ENCODE results near the gene APLP2.

The APLP2 gene

GRCh38 chr11:130177782-130178181 is 108.1 kb downstream of the APLP2 start:
- Histone ChIP-seq H3K9me3 (ENCODE audit: control extremely low read depth in 1 of 5, control insufficient read depth in 4 of 5, insufficient read depth in 2 of 5, low read depth in 1 of 5, low read length in 4 of 5) (peaks cover 0 to 6% (median 0%) of the 10 kb centered on the region in 5 experiments), H3K27ac (ENCODE audit: insufficient read depth in 1 of 2, low read depth in 1 of 2, low read length in 2 of 2, poor library complexity in 1 of 2, severe bottlenecking in 2 of 2) (no peak overlapping the region), H3K27me3 (replicated peaks in 2 of 5; ENCODE audit: control insufficient read depth in 4 of 5, insufficient read depth in 5 of 5, low read length in 4 of 5) (peaks cover 0 to 3% (median 0%) of the 10 kb centered on the region in 5 experiments), H3K36me3 (ENCODE audit: control insufficient read depth in 4 of 4, insufficient read depth in 4 of 4, low read length in 3 of 4) (no peaks in the 10 kb centered on the region), H3K4me1 (ENCODE audit: control extremely low read depth in 1 of 4, control insufficient read depth in 4 of 4, insufficient read depth in 4 of 4, low read length in 3 of 4) (no peaks in the 10 kb centered on the region), H3K4me3 (ENCODE audit: control insufficient read depth in 1 of 7, extremely low read depth in 1 of 7, insufficient read depth in 4 of 7, low read depth in 2 of 7, low read length in 6 of 7) (no peak overlapping the region)
- no peak for DNase-seq
- CTCF ChIA-PET, result no interaction called here
- 97% methylated on average over 9 of the region's 10 CpGs for WGBS (ENCODE audit: insufficient coverage)
- POLR2A ChIA-PET, result no interaction called here

- H3K9me3 ChIP-seq (ENCODE audit: control extremely low read depth in 1 of 5, control insufficient read depth in 4 of 5, insufficient read depth in 2 of 5, low read depth in 1 of 5, low read length in 4 of 5), result peaks cover 0 to 6% (median 0%) of the 10 kb centered on the region in 5 experiments
These were observed 109.0 kb downstream of the APLP2 start for GRCh38 chr11:130178441-130179339.

GRCh38 chr11:130179396-130180306 is 110.0 kb downstream of the APLP2 start:
- ChIA-PET POLR2A (no interaction called here), CTCF (interaction anchor here (1.3 kb wide), 1 partner anchor 12 kb away, joined by 3 read pairs; no protein-coding TSS in a partner anchor)
- 96% methylated on average over 19 of the region's 21 CpGs for WGBS (ENCODE audit: insufficient coverage)
- Histone ChIP-seq H3K27ac (ENCODE audit: insufficient read depth in 1 of 2, low read depth in 1 of 2, low read length in 2 of 2, poor library complexity in 1 of 2, severe bottlenecking in 2 of 2) (no peak overlapping the region), H3K4me3 (ENCODE audit: control insufficient read depth in 1 of 7, extremely low read depth in 1 of 7, insufficient read depth in 4 of 7, low read depth in 2 of 7, low read length in 6 of 7) (no peak overlapping the region), H3K27me3 (replicated peaks in 2 of 5; ENCODE audit: control insufficient read depth in 4 of 5, insufficient read depth in 5 of 5, low read length in 4 of 5) (peaks cover 0 to 3% (median 0%) of the 10 kb centered on the region in 5 experiments), H3K9me3 (ENCODE audit: control extremely low read depth in 1 of 5, control insufficient read depth in 4 of 5, insufficient read depth in 2 of 5, low read depth in 1 of 5, low read length in 4 of 5) (peaks cover 0 to 3% (median 0%) of the 10 kb centered on the region in 5 experiments), H3K4me1 (ENCODE audit: control extremely low read depth in 1 of 4, control insufficient read depth in 4 of 4, insufficient read depth in 4 of 4, low read length in 3 of 4) (no peaks in the 10 kb centered on the region), H3K36me3 (ENCODE audit: control insufficient read depth in 4 of 4, insufficient read depth in 4 of 4, low read length in 3 of 4) (no peaks in the 10 kb centered on the region)
- no peak for DNase-seq

More at GRCh38 chr11:130178441-130179339, 109.0 kb downstream of the APLP2 start:
- H3K4me3 ChIP-seq (ENCODE audit: control insufficient read depth in 1 of 7, extremely low read depth in 1 of 7, insufficient read depth in 4 of 7, low read depth in 2 of 7, low read length in 6 of 7), result no peak overlapping the region
- H3K27ac ChIP-seq (ENCODE audit: insufficient read depth in 1 of 2, low read depth in 1 of 2, low read length in 2 of 2, poor library complexity in 1 of 2, severe bottlenecking in 2 of 2), result no peak overlapping the region
- POLR2A ChIA-PET, result no interaction called here
- no peaks in the 10 kb centered on the region for H3K4me1 ChIP-seq (ENCODE audit: control extremely low read depth in 1 of 4, control insufficient read depth in 4 of 4, insufficient read depth in 4 of 4, low read length in 3 of 4)
- peaks cover 0 to 3% (median 0%) of the 10 kb centered on the region in 5 experiments for H3K27me3 ChIP-seq (replicated peaks in 2 of 5; ENCODE audit: control insufficient read depth in 4 of 5, insufficient read depth in 5 of 5, low read length in 4 of 5)
- no peak for DNase-seq
- CTCF ChIA-PET, result interaction anchor here (1.3 kb wide), 1 partner anchor 12 kb away, joined by 3 read pairs; no protein-coding TSS in a partner anchor
- H3K36me3 ChIP-seq (ENCODE audit: control insufficient read depth in 4 of 4, insufficient read depth in 4 of 4, low read length in 3 of 4), result no peaks in the 10 kb centered on the region
- WGBS (ENCODE audit: insufficient coverage), result 92% methylated on average over 11 of the region's 16 CpGs

GRCh38 chr11:130180491-130180890 is 110.8 kb downstream of the APLP2 start:
- WGBS (ENCODE audit: insufficient coverage), result 83% methylated on average over 4 of the region's 4 CpGs
- ChIA-PET POLR2A (no interaction called here), CTCF (no interaction called here)
- Histone ChIP-seq H3K9me3 (ENCODE audit: control extremely low read depth in 1 of 5, control insufficient read depth in 4 of 5, insufficient read depth in 2 of 5, low read depth in 1 of 5, low read length in 4 of 5) (no peaks in the 10 kb centered on the region), H3K36me3 (ENCODE audit: control insufficient read depth in 4 of 4, insufficient read depth in 4 of 4, low read length in 3 of 4) (no peaks in the 10 kb centered on the region), H3K4me1 (ENCODE audit: control extremely low read depth in 1 of 4, control insufficient read depth in 4 of 4, insufficient read depth in 4 of 4, low read length in 3 of 4) (no peaks in the 10 kb centered on the region), H3K27me3 (replicated peaks in 2 of 5; ENCODE audit: control insufficient read depth in 4 of 5, insufficient read depth in 5 of 5, low read length in 4 of 5) (peaks cover 0 to 3% (median 0%) of the 10 kb centered on the region in 5 experiments), H3K27ac (ENCODE audit: insufficient read depth in 1 of 2, low read depth in 1 of 2, low read length in 2 of 2, poor library complexity in 1 of 2, severe bottlenecking in 2 of 2) (no peak overlapping the region), H3K4me3 (ENCODE audit: control insufficient read depth in 1 of 7, extremely low read depth in 1 of 7, insufficient read depth in 4 of 7, low read depth in 2 of 7, low read length in 6 of 7) (no peak overlapping the region)
- DNase-seq, result no peak

- H3K9me3 ChIP-seq (ENCODE audit: control extremely low read depth in 1 of 5, control insufficient read depth in 4 of 5, insufficient read depth in 2 of 5, low read depth in 1 of 5, low read length in 4 of 5), result no peaks in the 10 kb centered on the region
- POLR2A ChIA-PET, result no interaction called here
- CTCF ChIA-PET, result no interaction called here
- H3K36me3 ChIP-seq (ENCODE audit: control insufficient read depth in 4 of 4, insufficient read depth in 4 of 4, low read length in 3 of 4), result no peaks in the 10 kb centered on the region
- WGBS (ENCODE audit: insufficient coverage), result 76% methylated on average over 4 of the region's 8 CpGs
- no peak overlapping the region for H3K27ac ChIP-seq (ENCODE audit: insufficient read depth in 1 of 2, low read depth in 1 of 2, low read length in 2 of 2, poor library complexity in 1 of 2, severe bottlenecking in 2 of 2)
- H3K4me1 ChIP-seq (ENCODE audit: control extremely low read depth in 1 of 4, control insufficient read depth in 4 of 4, insufficient read depth in 4 of 4, low read length in 3 of 4), result no peaks in the 10 kb centered on the region
- H3K27me3 ChIP-seq (replicated peaks in 2 of 5; ENCODE audit: control insufficient read depth in 4 of 5, insufficient read depth in 5 of 5, low read length in 4 of 5), result peaks cover 0 to 3% (median 0%) of the 10 kb centered on the region in 5 experiments
- no peak overlapping the region for H3K4me3 ChIP-seq (ENCODE audit: control insufficient read depth in 1 of 7, extremely low read depth in 1 of 7, insufficient read depth in 4 of 7, low read depth in 2 of 7, low read length in 6 of 7)
- DNase-seq, result no peak
These were observed 111.2 kb downstream of the APLP2 start for GRCh38 chr11:130180896-130181294.

GRCh38 chr11:130181295-130182272 is 111.9 kb downstream of the APLP2 start:
- peaks cover 0 to 3% (median 0%) of the 10 kb centered on the region in 5 experiments for H3K27me3 ChIP-seq (replicated peaks in 2 of 5; ENCODE audit: control insufficient read depth in 4 of 5, insufficient read depth in 5 of 5, low read length in 4 of 5)
- H3K27ac ChIP-seq (ENCODE audit: insufficient read depth in 1 of 2, low read depth in 1 of 2, low read length in 2 of 2, poor library complexity in 1 of 2, severe bottlenecking in 2 of 2), result no peak overlapping the region
- CTCF ChIA-PET, result no interaction called here
- no peaks in the 10 kb centered on the region for H3K36me3 ChIP-seq (ENCODE audit: control insufficient read depth in 4 of 4, insufficient read depth in 4 of 4, low read length in 3 of 4)
- WGBS (ENCODE audit: insufficient coverage), result 94% methylated on average over 8 of the region's 11 CpGs
- no peak for DNase-seq
- H3K4me1 ChIP-seq (ENCODE audit: control extremely low read depth in 1 of 4, control insufficient read depth in 4 of 4, insufficient read depth in 4 of 4, low read length in 3 of 4), result no peaks in the 10 kb centered on the region
- POLR2A ChIA-PET, result no interaction called here
- H3K9me3 ChIP-seq (ENCODE audit: control extremely low read depth in 1 of 5, control insufficient read depth in 4 of 5, insufficient read depth in 2 of 5, low read depth in 1 of 5, low read length in 4 of 5), result no peaks in the 10 kb centered on the region
- no peak overlapping the region for H3K4me3 ChIP-seq (ENCODE audit: control insufficient read depth in 1 of 7, extremely low read depth in 1 of 7, insufficient read depth in 4 of 7, low read depth in 2 of 7, low read length in 6 of 7)
